HL-60/S4 treated with phorbol 12-myristate 13-acetate at 8.2 ng/mL for 4 days and 3 days (cell line): ENCODE data around the gene ERAP2.
"Not testable (repeated sequence)": the region's sequence is repeated elsewhere in the genome, so short reads cannot be mapped to it uniquely, and the experiment has no call there.

Experiments
- in situ Hi-C: fragments of 300-500 bp; cut with MboI; formaldehyde crosslinking; loops from 2 replicates; pipeline ENCODE4 v1.15.0; 2022; ENCODE audit warnings: low sequenced_read_pairs

ERAP2 gene

GRCh38 chr5:96930589-96930988 is 54.3 kb downstream of the ERAP2 start:
- in situ Hi-C loops: no loop called here

GRCh38 chr5:96931037-96931436 is 54.7 kb downstream of the ERAP2 start:
- in situ Hi-C loops: not testable (repeated sequence)

GRCh38 chr5:96931605-96932004 is 55.3 kb downstream of the ERAP2 start:
- in situ Hi-C loops: no loop called here

GRCh38 chr5:96932026-96932425 is 55.7 kb downstream of the ERAP2 start:
- in situ Hi-C loops: no loop called here

- in situ Hi-C loops: no loop called here
Observed at GRCh38 chr5:96933764-96934707, 57.7 kb downstream of the ERAP2 start.

- in situ Hi-C loops: no loop called here
Observed at GRCh38 chr5:96934708-96935558, 58.6 kb downstream of the ERAP2 start.

GRCh38 chr5:96935559-96936430 is 59.5 kb downstream of the ERAP2 start, which contains the start of gene LNPEP:
Gene LNPEP (plus strand): TSS chr5:96936080. CDS start chr5:96936156, 76 bp downstream.
- in situ Hi-C loops: no loop called here

- in situ Hi-C loops: no loop called here
Observed at GRCh38 chr5:96936431-96937320, 60.4 kb downstream of the ERAP2 start.

- in situ Hi-C loops: no loop called here
Observed at GRCh38 chr5:96940586-96940985, 64.3 kb downstream of the ERAP2 start.

- in situ Hi-C loops: no loop called here
Observed at GRCh38 chr5:96941140-96941539, 64.8 kb downstream of the ERAP2 start.

GRCh38 chr5:96942078-96942477 is 65.8 kb downstream of the ERAP2 start:
- in situ Hi-C loops: no loop called here

- in situ Hi-C loops: no loop called here
Observed at GRCh38 chr5:96942911-96943310, 66.6 kb downstream of the ERAP2 start.

GRCh38 chr5:96943799-96944198 is 67.5 kb downstream of the ERAP2 start:
- in situ Hi-C loops: no loop called here

GRCh38 chr5:96945144-96945897 is 69.0 kb downstream of the ERAP2 start:
- in situ Hi-C loops: no loop called here

GRCh38 chr5:96946381-96946780 is 70.1 kb downstream of the ERAP2 start:
- in situ Hi-C loops: no loop called here

GRCh38 chr5:96952118-96952750 is 75.9 kb downstream of the ERAP2 start:
- in situ Hi-C loops: no loop called here

- in situ Hi-C loops: no loop called here
Observed at GRCh38 chr5:96952974-96953730, 76.9 kb downstream of the ERAP2 start.
